Suprapubic skin (tissue), 4 donors: ENCODE results near the gene OSMR. TPM values are rescaled to one million over a fixed set of nuclear protein-coding genes. Genes with fewer than 3 reads are reported as not detected.

Source experiments
- DNase-seq, 2 donors: peaks; one replicate each; pipeline ENCODE4 v3.0.0-alpha.2; 2019; ENCODE audit warnings: low spot score in 2 of 2
- H3K27ac ChIP-seq: fragments of 200-600 bp; sonication (generic); one replicate; pipeline ENCODE4 v1.5.1; 2019
- H3K27me3 ChIP-seq: fragments of 200-600 bp; sonication (generic); one replicate; pipeline ENCODE4 v1.5.1; 2019
- H3K36me3 ChIP-seq: fragments of 200-600 bp; sonication (generic); one replicate; pipeline ENCODE4 v1.5.1; 2019
- H3K4me1 ChIP-seq: fragments of 200-600 bp; sonication (generic); one replicate; pipeline ENCODE4 v1.5.1; 2019
- H3K4me3 ChIP-seq: fragments of 200-600 bp; sonication (generic); one replicate; pipeline ENCODE4 v1.5.1; 2019; ENCODE audit warnings: mild to moderate bottlenecking
- H3K9me3 ChIP-seq: fragments of 200-600 bp; sonication (generic); one replicate; pipeline ENCODE4 v1.5.1; 2019
- EP300 ChIP-seq: sonication (generic); formaldehyde crosslinking; IDR thresholded peaks from one replicate; pipeline ENCODE4 v1.6.1; 2017; ENCODE audit warnings: antibody characterized with exemption
- POLR2A ChIP-seq, 2 donors: fragments of 450-650 bp; IDR thresholded peaks; one replicate each; pipeline ENCODE4 v1.6.1; 2017; ENCODE audit warnings: antibody characterized with exemption in 2 of 2, mild to moderate bottlenecking in 2 of 2, moderate library complexity in 2 of 2
- POLR2AphosphoS5 ChIP-seq, 3 donors: sonication (generic); formaldehyde crosslinking; IDR thresholded peaks; one replicate each; pipeline ENCODE4 v1.6.1; 2017; ENCODE audit warnings: antibody characterized with exemption in 3 of 3
- WGBS: methylation state at CpG from one replicate; pipeline ENCODE4 v1.1.5; 2018; 5-methylcytosine and 5-hydroxymethylcytosine counted together
- total RNA-seq, 4 donors: library from RNA; depleted of rRNA; stranded (reverse); fragments of >200 nt; gene quantifications; one replicate each; pipeline ENCODE4 v1.1.0, GENCODE V29; 2016
- TF ChIP-seq, protein P1 (sequence below), 2 donors: fragments of 200-600 bp in 1 of 2; fragments of 450-650 bp in 1 of 2; sonication (generic) in 1 of 2; IDR thresholded peaks; one replicate each; pipeline ENCODE4 v1.5.1; 2016 to 2019; ENCODE audit warnings: antibody characterized with exemption in 2 of 2, mild to moderate bottlenecking in 1 of 2, moderate library complexity in 1 of 2

The OSMR gene
- total RNA-seq, 4 donors from 2014 or later: 20.0 to 44.3 (median 22.0) TPM

DNA sequence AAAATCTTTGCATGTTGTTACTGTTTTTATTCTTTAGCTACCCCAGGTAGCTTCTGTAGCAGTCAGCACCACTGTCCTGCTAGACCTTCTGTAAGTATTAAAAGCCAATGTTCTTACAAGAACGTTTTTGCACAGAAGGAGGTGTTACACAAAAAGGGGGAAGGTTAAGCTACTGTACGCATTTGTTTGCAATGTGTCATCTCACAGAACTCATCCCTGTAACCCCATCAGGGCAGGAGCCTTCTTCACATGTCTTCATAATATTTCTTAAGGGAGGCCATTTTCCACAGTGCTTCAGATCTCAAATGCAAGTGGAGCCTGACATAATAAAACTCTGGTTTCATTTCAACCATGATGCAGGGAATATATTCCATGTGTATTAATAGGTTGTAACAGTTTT lies 67.9 kb downstream of the OSMR start:
- Histone ChIP-seq H3K9me3 (no peaks in the 10 kb centered on the region), H3K27me3 (no peaks in the 10 kb centered on the region), H3K4me1 (no peaks in the 10 kb centered on the region), H3K4me3 (no peak overlapping the region), H3K36me3 (peaks cover 23% of the 10 kb centered on the region), H3K27ac (no peak overlapping the region)
- no peak for DNase-seq
- TF ChIP-seq POLR2A (IDR thresholded peaks at IDR 0.05): no peak
- no peak for TF ChIP-seq EP300
- TF ChIP-seq, protein P1, sequence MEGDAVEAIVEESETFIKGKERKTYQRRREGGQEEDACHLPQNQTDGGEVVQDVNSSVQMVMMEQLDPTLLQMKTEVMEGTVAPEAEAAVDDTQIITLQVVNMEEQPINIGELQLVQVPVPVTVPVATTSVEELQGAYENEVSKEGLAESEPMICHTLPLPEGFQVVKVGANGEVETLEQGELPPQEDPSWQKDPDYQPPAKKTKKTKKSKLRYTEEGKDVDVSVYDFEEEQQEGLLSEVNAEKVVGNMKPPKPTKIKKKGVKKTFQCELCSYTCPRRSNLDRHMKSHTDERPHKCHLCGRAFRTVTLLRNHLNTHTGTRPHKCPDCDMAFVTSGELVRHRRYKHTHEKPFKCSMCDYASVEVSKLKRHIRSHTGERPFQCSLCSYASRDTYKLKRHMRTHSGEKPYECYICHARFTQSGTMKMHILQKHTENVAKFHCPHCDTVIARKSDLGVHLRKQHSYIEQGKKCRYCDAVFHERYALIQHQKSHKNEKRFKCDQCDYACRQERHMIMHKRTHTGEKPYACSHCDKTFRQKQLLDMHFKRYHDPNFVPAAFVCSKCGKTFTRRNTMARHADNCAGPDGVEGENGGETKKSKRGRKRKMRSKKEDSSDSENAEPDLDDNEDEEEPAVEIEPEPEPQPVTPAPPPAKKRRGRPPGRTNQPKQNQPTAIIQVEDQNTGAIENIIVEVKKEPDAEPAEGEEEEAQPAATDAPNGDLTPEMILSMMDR (IDR thresholded peaks at IDR 0.05): no peak
- no peak for TF ChIP-seq POLR2AphosphoS5 (IDR thresholded peaks at IDR 0.05)
- WGBS: 79% methylated on average over 2 of the region's 2 CpGs

DNA sequence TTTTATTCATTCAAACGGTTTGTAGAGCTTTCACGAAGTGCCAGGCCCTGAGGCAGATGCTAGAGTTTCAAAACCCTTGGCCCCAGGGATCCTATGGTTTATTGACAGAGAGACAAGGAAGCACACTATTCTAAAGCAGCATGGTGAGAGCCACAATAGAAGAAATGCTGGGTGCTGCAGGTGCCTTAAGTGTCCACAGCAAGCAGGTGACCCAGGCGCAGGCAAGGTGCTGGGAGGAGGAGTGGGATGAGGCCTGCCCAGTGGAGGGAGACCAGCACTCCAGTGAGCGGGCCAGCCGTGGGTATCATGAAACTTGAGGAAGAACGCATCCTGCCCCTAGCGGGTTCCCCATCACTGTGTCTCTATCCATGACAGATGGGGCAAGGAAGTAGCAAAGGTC lies 71.0 kb downstream of the OSMR start:
- TF ChIP-seq, protein P1 (IDR thresholded peaks at IDR 0.05): no peak
- TF ChIP-seq POLR2AphosphoS5 (IDR thresholded peaks at IDR 0.05) (no peak), POLR2A (IDR thresholded peaks at IDR 0.05) (no peak), EP300 (no peak)
- Histone ChIP-seq H3K27ac (no peak overlapping the region), H3K27me3 (no peaks in the 10 kb centered on the region), H3K4me3 (no peak overlapping the region), H3K9me3 (no peaks in the 10 kb centered on the region), H3K4me1 (no peaks in the 10 kb centered on the region), H3K36me3 (peaks cover 31% of the 10 kb centered on the region)
- 72% methylated on average over 7 of the region's 7 CpGs for WGBS
- no peak for DNase-seq

DNA sequence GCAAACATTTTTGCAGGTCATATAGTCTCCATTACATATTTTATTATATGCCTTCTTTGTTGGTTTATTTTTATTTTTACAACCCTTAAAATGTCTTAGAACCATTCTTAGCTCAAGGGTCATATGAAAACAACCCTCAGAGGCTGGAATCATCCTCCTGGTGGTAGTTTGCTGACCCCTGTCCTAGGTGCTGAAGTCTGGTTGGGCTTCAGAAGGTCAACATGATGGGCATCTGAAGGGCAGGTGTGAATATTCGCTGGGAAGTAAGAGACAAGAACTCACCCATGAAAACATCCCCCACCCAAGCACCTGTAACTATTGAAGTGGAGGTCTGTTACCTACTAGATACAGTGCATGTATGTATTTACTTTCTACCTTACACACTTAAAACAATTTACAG lies 75.4 kb downstream of the OSMR start:
- no peak for DNase-seq
- TF ChIP-seq POLR2AphosphoS5 (IDR thresholded peaks at IDR 0.05) (no peak), EP300 (no peak), POLR2A (IDR thresholded peaks at IDR 0.05) (no peak)
- Histone ChIP-seq H3K4me1 (no peaks in the 10 kb centered on the region), H3K27ac (no peak overlapping the region), H3K9me3 (no peaks in the 10 kb centered on the region), H3K36me3 (peaks cover 59% of the 10 kb centered on the region), H3K27me3 (no peaks in the 10 kb centered on the region), H3K4me3 (no peak overlapping the region)
- 88% methylated on average over 1 of the region's 1 CpG for WGBS

DNA sequence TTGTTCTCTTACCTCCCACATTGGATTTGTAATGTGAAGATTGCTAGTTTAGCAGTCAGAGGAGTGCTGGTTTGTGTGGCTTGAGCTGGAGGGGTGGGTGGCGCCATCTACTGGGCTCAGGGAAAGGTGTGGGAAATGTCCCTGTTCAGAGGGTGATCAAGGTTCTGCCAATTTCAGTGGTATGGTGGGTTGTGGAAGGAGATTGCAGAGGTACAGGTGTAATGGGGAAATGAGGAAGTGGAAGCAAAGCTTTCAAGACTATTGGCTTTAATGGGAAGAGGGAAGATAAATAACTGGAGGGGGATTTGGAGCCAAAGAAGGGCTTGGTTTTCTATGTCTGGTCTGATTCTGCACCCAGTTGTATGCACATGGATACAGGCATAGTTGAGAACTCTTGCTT lies 76.4 kb downstream of the OSMR start:
- no peak for DNase-seq
- WGBS: 19% methylated on average over 1 of the region's 1 CpG

DNA sequence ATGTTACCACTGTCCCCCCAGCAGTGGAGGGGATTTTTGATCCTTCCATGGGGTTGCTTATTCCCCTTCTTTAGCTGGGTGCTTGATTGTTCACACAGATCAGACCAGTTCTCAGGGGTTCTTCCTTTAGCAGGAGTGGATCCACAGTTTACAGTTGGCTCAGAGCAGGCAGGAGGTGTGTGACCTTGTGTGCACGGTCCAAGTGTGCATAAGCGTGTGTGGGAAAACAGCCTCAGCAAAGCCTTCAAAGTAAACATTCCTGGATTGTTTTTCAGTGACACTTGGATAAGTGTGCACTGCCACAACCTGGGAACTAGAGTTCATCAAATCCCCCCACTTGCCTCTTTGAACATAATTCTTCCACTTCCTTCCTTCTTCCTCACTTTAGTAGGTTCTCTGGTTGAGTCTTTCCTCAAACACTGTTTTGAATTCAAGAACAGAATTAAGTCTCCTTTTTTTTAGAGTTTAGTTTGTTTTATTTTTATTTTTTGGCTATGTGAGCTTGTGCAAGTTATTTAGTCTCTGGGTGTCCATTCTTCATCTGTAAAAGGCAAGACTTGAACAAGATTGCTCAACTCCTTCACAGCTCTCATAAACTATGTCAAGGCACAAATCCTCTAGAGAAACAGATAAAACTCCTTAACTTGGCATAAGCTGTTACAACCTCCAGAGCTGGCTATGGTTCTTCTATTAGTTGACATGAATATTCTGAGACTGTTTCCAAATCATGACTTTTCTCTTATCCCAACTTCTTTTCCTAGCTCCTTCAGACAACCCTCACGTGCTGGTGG lies 78.0 kb downstream of the OSMR start:
- H3K4me1 ChIP-seq: no peaks in the 10 kb centered on the region
- no peak overlapping the region for H3K27ac ChIP-seq
- no peak for TF ChIP-seq POLR2AphosphoS5 (IDR thresholded peaks at IDR 0.05)
- no peak for TF ChIP-seq EP300
- TF ChIP-seq, protein P1 (IDR thresholded peaks at IDR 0.05): no peak
- TF ChIP-seq POLR2A (IDR thresholded peaks at IDR 0.05): no peak
- H3K27me3 ChIP-seq: no peaks in the 10 kb centered on the region
- H3K4me3 ChIP-seq: no peak overlapping the region
- DNase-seq: no peak
- peaks cover 61% of the 10 kb centered on the region for H3K36me3 ChIP-seq
- H3K9me3 ChIP-seq: no peaks in the 10 kb centered on the region
- WGBS: 80% methylated on average over 3 of the region's 3 CpGs

More for the DNA sequence above, 76.4 kb downstream of the OSMR start:
- no peak overlapping the region for H3K27ac ChIP-seq
- H3K4me1 ChIP-seq: no peaks in the 10 kb centered on the region
- TF ChIP-seq POLR2AphosphoS5 (IDR thresholded peaks at IDR 0.05): no peak
- TF ChIP-seq, protein P1 (IDR thresholded peaks at IDR 0.05): peak; percentile 24 to 77
- H3K36me3 ChIP-seq: peaks cover 62% of the 10 kb centered on the region
- no peak overlapping the region for H3K4me3 ChIP-seq
- no peaks in the 10 kb centered on the region for H3K27me3 ChIP-seq
- H3K9me3 ChIP-seq: no peaks in the 10 kb centered on the region
